NCI-H187 (cell line): ENCODE measurements around the gene MGST3.
"Not testable (repeated sequence)": the region's sequence is repeated elsewhere in the genome, so short reads cannot be mapped to it uniquely, and the experiment has no call there.

ENCODE experiments used
- DNase-seq, 2 experiments: peaks; one replicate each; lab custom pipeline; 2025; lab: John Stamatoyannopoulos, UW

The MGST3 gene

DNA sequence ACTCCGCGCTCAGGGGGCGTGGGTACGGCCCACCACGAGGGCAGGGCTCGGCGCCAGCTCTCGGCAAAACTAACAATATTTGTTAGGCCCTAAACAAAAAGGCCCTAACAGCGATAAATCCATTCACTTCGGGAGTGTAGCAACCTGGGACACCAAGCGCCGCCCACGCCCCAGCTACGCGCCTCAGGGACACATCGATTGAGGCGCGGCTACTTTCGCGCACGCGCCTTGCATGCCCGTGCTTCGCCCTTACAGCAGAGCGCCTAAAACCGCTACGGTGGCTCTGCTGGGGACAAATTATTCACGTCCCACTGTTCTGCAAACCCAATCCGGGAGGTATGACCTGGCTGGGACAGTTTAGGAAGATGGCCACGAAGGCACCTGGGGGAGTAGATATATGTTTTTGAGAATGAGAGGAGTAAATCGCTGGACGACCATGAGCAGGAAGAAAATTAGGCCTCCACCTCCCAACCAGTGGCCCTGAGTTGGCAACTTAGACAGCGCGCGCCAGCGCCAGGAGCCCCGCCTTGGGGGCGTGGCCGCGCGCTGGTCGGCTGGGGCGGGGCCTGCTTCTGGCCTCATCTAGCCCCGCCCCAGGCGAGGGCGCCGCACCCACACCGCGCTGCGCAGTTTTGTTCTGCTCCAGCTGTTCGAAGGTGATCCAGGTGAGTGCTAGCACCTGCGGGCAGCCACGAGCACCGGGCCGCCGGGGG is at the start of gene MGST3:
Gene MGST3, plus strand, starts transcription at position 606 of the 713 bp plus-strand sequence. CDS start 18,614 bp downstream, outside the sequence.
- peak; percentile 99 to 100 for DNase-seq

- DNase-seq = no peak
Measured at GRCh38 chr1:165581926-165582325, 49.1 kb upstream of the MGST3 start.

- DNase-seq = no peak
Measured at GRCh38 chr1:165586398-165586797, 44.6 kb upstream of the MGST3 start.

GRCh38 chr1:165591391-165591790 is 39.6 kb upstream of the MGST3 start:
- DNase-seq = not testable (repeated sequence)

GRCh38 chr1:165592945-165593823 is 37.9 kb upstream of the MGST3 start:
- DNase-seq = peak; percentile 73 to 92

DNA sequence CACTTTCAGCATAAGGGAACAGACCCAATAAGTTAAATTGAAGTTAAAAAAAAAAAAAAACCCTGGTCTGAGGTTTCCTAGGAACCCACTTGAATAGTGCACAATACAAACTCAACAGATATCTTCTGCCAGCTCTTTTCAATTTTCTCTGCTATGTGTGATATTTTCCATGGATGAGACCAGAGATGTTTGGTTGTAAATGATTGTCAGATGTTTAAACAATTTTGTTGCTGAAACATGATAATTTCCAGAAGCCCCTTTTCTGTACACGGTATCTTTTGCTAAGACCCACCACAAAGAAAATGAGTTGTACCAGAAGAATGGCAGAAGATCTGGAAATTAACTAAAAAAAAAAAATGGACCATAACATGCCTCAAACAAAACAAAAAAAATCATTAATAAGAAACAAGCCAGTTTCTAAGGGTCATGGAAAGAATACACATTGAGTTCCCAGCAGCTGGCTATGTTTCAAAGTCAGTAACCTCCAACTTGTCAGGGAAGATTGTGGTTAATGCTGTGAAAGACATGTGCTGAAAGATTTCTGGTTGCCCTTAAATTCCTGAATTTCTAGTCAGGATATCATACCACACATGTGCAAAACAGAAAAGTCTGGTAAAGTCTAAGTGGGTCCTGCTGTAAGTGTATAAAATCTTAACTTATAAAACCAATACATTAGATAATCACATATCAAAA is 35.6 kb upstream of the MGST3 start:
- no peak for DNase-seq

GRCh38 chr1:165597883-165598675 is 33.0 kb upstream of the MGST3 start:
- DNase-seq = peak; percentile 96 to 98

DNA sequence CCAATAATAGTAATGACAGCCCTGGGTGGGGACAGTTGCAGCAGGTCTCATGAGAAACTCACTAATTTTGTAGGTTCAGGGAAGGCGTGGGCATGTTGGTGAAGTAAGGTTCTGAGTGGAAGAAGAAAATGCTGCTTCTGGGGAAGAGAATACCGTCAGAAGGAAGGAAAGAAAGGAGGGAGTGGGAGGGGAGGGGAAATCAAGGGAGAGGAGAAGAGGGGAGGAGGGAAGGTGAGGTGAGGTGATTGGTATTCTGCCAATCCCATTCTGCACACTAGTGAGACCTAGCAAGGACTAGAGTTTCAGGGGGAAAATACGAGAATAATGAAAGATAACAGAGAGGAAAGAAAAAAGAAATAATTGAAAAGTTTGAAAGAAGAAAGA is 32.4 kb upstream of the MGST3 start:
- peak in 1 of 2 experiments; percentile 41 for DNase-seq

DNA sequence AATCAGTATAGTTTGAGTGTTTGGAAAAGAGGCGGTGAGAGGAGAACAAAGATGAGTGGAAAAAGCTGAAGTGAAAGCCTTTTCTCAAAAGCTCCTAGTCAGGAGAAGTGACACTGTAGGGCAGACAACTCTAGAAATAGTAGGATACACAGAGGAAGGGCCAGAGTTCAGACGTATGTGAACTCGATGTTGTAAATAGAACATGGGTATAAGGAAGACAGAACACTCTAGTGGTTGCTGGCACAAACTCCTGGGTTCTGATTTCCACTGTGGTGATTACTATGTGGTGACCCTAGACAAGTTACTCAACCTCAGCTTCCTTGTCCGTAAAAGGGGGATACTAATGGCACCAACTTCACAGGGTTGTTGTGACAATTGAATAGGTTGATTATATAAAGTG is 30.2 kb upstream of the MGST3 start:
- DNase-seq = no peak

DNA sequence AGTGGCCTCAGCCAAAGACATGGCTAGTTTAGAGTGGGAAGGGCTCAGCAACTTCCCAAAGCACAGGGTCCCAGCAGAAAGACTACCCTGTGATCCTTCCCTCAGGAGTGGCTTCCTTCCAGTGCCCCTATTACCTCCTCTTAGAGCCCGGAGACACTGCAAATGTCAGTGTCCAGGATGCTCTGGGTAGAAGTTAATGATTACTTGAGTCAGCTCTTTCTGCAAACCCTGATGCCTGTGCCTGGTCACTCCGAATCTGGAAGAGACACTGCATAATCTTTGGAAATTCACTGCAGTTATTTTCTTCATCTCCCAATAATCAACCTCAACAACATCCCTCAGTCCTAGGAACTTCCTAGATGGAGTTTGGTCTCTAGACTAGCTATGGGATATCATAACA is 27.2 kb upstream of the MGST3 start:
- DNase-seq = no peak

- DNase-seq = no peak
Measured at GRCh38 chr1:165605246-165605645, 25.8 kb upstream of the MGST3 start.

- DNase-seq = not testable (repeated sequence)
Measured at GRCh38 chr1:165606676-165607075, 24.4 kb upstream of the MGST3 start.

DNA sequence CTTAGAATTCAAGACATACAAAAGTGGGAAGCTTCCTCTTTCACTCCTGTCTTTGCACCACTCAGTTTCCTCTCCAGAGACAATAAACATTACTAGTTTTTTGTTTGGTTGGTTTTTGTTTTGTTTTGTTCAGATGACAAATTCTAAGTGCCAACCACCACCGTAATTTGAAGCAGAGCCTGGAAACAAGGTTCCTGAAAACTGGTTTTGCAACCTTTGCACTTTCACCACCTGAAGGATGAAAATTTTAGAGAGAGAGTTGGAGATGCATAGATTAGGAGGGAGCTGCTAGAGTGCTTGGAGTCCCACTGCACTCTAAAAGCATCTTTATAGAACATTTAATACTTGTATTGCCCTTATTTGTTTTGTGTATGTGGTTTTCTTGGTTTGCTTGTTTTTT is 20.2 kb upstream of the MGST3 start:
- no peak for DNase-seq

DNA sequence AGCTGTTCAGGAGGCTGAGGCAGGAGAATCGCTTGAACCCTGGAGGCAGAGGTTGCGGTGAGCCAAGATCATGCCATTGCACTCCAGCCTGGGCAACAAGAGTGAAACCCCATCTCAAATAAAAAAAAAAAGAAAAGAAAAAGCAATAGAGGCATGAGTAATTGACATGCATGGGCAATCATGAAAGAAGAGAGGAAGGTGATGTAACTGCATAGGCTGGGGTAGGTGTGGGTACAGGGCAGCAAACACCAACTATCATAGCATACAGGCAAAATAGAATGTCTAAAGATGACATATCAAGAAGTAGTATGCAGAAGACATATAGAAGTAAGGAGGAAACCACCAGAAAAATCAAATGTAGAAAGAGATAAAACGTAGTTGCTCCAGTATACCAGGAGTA is 19.0 kb upstream of the MGST3 start:
- DNase-seq = no peak

- DNase-seq = no peak
Measured at GRCh38 chr1:165616054-165616612, 14.9 kb upstream of the MGST3 start.

- DNase-seq = no peak
Measured at GRCh38 chr1:165616987-165617546, 14.0 kb upstream of the MGST3 start.

DNA sequence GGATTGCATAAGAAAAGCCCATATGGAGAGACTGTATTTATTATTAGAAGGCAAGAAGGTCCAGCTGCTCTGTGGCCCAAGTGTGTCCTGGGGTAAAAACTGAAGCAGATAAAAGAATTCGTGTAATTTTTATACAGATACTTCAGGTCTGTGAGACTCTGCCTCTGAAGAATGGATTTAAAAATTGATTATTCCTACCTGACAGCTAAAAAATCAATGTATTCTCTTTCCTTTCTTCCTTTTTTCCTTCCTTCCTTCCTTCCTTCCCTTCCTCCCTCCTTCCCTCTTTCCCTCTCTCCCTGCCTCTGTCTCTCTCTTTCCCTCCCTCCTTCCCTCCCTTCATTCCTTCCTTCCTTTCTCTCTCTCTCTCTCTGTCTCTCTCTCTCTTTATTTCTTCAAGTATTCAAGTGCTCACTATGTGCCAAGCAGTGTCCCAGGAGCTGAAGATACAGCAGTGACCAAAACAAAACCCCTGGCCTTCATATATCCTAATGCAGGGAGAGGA is 11.3 kb upstream of the MGST3 start:
- no peak for DNase-seq

GRCh38 chr1:165623624-165624023 is 7.4 kb upstream of the MGST3 start:
- DNase-seq = no peak

DNA sequence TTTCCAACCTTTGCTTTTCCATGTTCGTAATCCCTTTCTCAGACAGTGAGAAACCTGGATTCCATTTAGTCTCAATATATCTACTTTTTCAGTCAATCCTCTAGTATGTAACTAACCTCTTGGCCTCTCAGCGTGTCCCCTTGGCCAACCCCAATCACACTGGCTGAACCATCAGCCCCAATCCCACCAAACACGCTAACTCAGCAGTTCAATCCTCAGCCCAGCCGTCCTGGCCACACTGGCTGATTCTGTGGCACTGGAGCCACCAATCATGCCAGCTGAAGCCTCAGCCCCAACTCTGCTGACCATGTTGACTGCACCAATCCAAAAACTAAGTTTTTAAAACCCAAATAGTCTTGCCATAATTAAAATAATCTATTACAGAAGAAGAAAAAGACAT is 6.6 kb upstream of the MGST3 start:
- no peak for DNase-seq

DNA sequence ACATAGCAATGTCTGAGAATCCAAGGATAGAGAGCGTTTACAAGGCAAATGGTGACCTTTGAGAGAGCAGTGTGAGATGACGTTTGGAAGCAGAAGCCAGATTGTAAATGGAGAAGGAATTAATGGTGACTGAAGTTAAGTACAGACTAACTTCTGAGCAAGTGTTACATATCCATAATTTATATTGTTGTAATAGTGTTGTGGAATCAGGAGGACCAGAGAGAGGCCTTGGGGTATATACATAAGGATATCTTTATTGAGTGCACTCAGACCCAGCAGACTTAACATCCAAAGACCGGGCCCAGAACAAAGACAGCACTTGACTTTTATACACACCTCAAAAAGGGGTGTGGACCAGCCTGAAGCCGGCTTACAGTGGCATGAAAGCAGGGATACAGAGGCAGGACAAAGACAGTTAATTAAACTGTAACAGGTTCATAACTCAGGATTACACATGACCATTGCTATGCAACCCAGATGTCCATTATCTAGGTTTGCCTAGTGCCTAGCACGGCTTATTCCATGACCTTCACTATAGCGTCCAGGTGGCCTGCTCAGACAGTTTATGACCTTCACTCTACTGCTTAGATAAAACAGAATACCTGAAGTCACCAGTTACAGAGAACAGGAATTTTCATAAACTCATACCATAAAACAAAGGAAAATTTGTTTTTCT is 2.7 kb upstream of the MGST3 start:
- no peak for DNase-seq
